Germinal center (tissue), 1 donor: Measurements from ENCODE around the gene SLC26A11.
"Not testable (repeated sequence)": the region's sequence is repeated elsewhere in the genome, so short reads cannot be mapped to it uniquely, and the experiment has no call there.

Source experiments
- DNase-seq: peaks from one replicate; pipeline ENCODE4 v3.0.0; 2012; ENCODE audit warnings: mixed read lengths, low spot score

Gene SLC26A11

GRCh38 chr17:80244871-80245509, 24.8 kb downstream of the SLC26A11 start:
- no peak for DNase-seq

- DNase-seq: no peak
Observed at GRCh38 chr17:80245566-80246265, 25.5 kb downstream of the SLC26A11 start.

GRCh38 chr17:80246266-80246681, 26.0 kb downstream of the SLC26A11 start:
- DNase-seq: no peak

- DNase-seq: no peak
Observed at GRCh38 chr17:80246726-80247125, 26.5 kb downstream of the SLC26A11 start.

- no peak for DNase-seq
Observed at GRCh38 chr17:80247561-80247960, 27.3 kb downstream of the SLC26A11 start.

- no peak for DNase-seq
Observed at GRCh38 chr17:80248001-80248893, 28.0 kb downstream of the SLC26A11 start.

GRCh38 chr17:80248894-80249710, 28.9 kb downstream of the SLC26A11 start:
- no peak for DNase-seq

GRCh38 chr17:80251966-80252365, 31.7 kb downstream of the SLC26A11 start:
- DNase-seq: no peak

GRCh38 chr17:80252871-80253270, 32.6 kb downstream of the SLC26A11 start:
- DNase-seq: peak; percentile 80

- no peak for DNase-seq
Observed at GRCh38 chr17:80253631-80254395, 33.6 kb downstream of the SLC26A11 start.

- DNase-seq: no peak
Observed at GRCh38 chr17:80254396-80255251, 34.4 kb downstream of the SLC26A11 start.

GRCh38 chr17:80256034-80256350, 35.8 kb downstream of the SLC26A11 start:
- no peak for DNase-seq

- no peak for DNase-seq
Observed at GRCh38 chr17:80257716-80258213, 37.5 kb downstream of the SLC26A11 start.

GRCh38 chr17:80258296-80258695, 38.1 kb downstream of the SLC26A11 start:
- not testable (repeated sequence) for DNase-seq

- DNase-seq: no peak
Observed at GRCh38 chr17:80259457-80260068, 39.3 kb downstream of the SLC26A11 start.

- DNase-seq: peak; percentile 91
Observed at GRCh38 chr17:80260069-80260535, 39.9 kb downstream of the SLC26A11 start.

- peak; percentile 88 for DNase-seq
Observed at GRCh38 chr17:80260791-80261158, 40.5 kb downstream of the SLC26A11 start, which contains the start of gene RNF213. TSS of gene RNF213 (plus strand) at chr17:80260852. CDS start at chr17:80263682, 2,830 bp downstream.

GRCh38 chr17:80261159-80261894, 41.1 kb downstream of the SLC26A11 start:
- no peak for DNase-seq

- no peak for DNase-seq
Observed at GRCh38 chr17:80261895-80262279, 41.7 kb downstream of the SLC26A11 start.
